OCI-M2 (cell line): ENCODE data around the gene EPN1.

Source experiments
- DNase-seq: peaks from one replicate; lab custom pipeline; 2025; ENCODE audit not compliant: unreplicated experiment; lab: John Stamatoyannopoulos, UW

The EPN1 gene

DNA sequence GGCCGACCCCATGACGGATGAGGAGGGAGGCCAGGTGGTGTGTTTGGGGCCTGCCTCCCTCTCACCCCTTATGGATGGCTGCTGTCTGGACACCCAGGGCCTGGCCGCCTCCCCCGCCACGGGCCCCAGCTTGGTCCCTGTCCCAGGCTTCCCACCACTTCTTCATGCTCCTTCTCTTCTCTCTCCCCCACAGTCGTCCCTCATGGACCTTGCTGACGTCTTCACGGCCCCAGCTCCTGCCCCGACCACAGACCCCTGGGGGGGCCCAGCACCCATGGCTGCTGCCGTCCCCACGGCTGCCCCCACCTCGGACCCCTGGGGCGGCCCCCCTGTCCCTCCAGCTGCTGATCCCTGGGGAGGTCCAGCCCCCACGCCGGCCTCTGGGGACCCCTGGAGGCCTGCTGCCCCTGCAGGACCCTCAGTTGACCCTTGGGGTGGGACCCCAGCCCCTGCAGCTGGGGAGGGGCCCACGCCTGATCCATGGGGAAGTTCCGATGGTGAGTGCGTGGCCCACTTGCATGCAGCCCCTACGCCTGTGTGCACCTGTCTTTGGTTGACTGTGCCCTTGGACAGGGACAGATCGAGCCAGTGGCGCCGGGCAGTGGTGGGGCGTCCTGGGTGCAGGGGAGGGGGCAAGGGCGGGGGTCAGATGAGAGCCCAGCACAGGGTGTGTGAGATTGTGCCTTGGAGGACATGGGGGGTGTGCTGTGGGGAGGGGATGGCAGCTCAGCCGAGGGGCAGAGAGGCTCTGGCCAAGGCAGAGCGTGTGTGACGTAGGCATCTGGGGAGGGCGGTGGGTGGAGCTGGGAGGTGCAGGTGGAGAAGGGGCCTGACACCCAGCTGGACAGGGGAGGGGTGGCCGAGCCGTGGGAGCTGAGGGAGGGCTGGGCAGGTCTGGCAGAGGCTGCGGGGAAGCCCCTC, 16.8 kb downstream of the EPN1 start:
- no peak for DNase-seq

- DNase-seq: no peak
Measured at GRCh38 chr19:55692681-55693081, 17.7 kb downstream of the EPN1 start.

DNA sequence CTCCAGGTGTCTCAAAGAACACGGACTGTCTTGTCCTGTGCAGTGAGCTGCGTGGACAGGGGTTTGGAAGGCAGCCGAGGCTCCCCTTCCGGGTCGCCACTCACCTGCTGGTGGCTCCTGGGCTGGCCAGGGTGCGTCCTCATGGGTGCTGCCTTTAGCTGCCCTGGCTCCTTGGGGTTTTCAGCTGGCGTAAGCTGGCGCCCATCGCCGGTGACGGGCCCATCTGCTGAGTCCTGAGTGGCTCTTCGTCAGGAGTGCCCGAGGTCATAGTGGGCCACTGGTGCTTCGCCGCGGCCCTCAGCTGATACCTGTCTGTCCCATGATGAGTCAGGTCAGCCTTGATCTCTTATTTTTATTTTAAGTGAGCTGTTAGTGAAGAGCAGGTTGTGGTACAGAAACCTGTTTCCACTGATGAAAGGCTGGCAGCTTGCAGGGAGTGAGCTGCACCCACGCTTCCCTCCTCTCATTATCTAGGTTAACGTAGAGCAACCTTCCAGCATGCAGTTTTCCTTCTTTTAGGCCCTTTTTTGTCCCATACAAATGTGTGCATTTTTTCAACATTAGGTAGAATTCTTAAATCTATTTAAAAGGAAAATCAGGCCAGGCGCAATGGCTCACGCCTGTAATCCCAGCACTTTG, 18.4 kb downstream of the EPN1 start:
- no peak for DNase-seq

- DNase-seq: no peak
Measured at GRCh38 chr19:55694241-55694655, 19.2 kb downstream of the EPN1 start.

DNA sequence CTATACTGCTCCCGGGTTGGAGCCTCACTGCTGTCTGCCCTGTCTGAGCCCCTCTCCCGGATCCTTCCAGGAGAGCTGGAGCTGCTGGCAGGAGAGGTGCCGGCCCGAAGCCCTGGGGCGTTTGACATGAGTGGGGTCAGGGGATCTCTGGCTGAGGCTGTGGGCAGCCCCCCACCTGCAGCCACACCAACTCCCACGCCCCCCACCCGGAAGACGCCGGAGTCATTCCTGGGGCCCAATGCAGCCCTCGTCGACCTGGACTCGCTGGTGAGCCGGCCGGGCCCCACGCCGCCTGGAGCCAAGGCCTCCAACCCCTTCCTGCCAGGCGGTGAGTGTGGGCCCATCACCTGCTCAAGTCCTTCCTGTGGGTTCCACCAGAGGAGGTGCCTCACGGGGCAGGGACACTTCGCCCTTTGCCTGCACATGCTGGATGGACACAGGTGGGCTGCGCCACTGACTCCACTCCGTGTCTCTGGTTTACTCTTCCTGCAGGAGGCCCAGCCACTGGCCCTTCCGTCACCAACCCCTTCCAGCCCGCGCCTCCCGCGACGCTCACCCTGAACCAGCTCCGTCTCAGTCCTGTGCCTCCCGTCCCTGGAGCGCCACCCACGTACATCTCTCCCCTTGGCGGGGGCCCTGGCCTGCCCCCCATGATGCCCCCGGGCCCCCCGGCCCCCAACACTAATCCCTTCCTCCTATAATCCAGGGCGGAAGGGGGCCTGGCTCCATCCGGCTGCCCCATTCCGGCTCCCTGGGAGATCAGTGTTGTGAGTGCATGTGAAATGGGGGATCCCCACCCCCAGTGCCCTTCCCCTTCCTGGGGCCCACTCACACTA, 19.8 kb downstream of the EPN1 start:
- DNase-seq: no peak

DNA sequence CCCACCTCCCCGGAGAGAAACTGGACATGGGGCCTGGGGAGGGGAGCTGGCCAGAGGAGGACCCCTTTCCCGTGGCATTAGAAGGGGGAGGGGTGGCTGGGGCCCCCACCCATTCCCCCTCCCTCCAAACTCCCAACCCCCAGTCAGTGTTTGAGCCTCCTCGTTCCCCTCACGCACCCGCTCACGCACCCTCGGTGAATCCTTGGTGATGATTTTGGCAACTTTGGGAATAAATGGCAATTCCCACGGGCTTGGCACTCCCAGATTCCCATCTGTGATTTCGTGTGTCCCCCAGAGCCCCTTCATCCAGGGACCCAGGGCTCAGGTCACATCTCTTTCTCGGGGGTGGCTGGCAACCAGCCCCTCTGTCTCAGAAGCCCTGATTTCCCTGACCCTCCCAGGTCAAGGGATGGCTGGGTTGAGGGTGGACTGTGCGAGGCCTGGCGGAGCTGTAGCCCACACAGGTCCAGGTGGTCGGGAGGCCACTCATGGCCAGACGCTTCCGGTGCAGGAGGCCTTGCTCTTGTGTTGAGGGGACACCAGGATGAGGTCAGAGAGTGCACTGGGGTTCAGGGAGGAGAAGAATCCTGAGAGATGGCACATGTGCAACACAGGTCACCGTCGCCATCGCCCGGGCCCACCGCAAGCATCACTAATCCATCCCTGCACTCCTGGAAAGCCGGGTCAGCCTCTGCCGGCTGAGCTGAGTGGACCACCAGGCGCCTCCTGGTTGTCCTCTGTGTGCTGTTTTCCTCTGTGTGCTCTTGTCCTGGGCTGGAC, 20.7 kb downstream of the EPN1 start:
- no peak for DNase-seq

- DNase-seq: no peak
Measured at GRCh38 chr19:55696301-55697068, 21.5 kb downstream of the EPN1 start.

DNA sequence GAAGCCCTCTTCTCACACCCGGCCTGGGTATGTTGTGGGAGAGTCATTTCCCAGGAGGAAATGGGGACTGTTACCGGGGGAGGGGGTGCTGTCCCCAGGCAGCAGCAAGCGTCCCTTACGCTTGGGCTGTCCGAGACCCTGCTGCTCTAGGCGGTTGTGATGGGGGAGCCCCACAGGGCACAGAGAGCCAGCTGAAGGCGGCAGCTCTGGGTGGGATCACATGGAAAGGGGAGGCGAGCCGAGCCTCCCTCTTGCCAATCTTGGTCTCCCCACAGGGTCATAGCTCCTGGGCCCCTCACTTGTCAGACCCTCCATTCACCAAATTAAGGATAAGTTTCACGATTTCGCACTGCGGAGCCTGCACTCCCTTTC, 22.0 kb downstream of the EPN1 start:
- no peak for DNase-seq

DNA sequence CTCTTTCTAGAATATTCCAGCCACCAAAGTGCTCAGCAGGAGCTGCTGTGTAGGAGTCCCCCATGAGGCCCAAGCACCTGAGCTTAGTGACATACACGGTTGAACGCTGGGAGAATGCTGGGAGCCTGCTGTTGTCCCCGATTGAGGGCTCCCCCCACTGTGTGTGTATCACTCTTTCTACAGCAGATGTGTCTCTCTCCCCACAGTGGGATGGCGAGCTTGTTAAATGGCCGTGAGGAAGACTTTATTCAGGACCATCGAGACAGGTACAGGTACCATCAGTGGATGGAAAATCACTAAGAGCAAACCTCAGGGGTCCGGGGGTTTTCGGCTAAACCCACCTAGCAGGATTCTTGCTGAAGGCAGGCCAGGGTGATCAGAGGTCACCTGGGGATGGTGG, 22.7 kb downstream of the EPN1 start:
- no peak for DNase-seq

GRCh38 chr19:55698256-55698655, 23.2 kb downstream of the EPN1 start:
- no peak for DNase-seq

DNA sequence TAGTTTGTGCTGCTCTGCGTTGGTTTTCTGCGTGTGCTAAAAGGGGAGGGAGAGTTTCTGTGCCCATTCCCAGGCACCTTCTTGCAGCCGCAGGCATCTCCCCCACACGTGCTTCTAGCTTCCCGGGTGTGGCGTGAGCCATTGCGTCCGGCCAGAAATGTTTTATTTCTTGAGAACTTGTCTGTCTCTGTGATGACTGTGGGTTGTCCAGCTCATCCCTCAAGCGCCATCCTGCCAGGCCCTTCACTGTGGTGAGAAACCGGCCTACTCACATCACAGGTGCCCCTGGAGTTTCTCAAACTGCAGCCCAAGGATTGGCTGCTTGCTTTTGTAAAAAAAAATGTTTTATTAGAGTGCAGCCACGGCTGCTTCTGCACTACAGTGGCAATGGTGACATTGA, 24.2 kb downstream of the EPN1 start:
- no peak for DNase-seq

DNA sequence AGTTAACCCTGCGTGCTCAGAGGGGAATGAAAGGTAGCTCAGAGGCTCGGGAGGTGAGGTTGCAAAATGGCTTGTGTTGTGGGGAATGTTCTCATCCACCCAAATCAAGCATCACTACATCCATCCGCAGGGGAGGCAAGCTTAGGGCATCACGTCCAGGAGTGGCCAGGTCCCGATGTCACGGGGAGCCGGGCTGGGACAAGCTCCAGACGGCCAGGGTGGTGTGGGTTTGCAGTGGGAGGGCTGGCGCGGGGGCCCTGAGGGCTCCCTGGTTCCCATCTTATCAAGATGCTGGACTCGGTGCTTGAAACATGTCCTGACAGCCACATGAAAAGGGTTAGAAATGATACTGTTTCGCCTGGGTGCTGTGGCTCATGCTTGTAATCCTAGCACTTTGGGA, 25.8 kb downstream of the EPN1 start:
- no peak for DNase-seq

DNA sequence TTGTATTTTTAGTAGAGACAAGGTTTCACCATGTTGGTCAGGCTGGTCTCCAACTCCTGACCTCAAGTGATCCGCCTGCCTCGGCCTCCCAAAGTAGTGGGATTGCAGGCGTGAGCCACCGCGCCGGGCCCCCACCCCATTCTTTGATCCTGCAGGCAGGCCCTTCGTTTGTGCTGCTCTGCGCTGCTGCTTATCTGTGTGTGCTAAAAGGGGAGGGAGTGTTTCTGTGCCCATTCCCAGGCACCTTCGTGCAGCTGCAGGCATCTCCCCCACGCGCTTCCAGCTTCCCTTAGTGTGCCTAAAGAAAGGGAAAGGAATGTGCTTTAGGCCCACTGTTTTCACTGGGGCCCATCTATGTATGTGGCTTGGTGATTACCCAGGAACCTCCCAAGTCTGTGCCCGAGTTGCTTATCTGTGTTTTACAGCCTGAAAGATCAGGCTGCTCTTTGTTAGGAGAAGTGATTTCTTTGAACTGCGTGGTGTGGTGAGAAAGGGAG, 27.2 kb downstream of the EPN1 start:
- no peak for DNase-seq

- no peak for DNase-seq
Measured at GRCh38 chr19:55703790-55704215, 28.8 kb downstream of the EPN1 start.

DNA sequence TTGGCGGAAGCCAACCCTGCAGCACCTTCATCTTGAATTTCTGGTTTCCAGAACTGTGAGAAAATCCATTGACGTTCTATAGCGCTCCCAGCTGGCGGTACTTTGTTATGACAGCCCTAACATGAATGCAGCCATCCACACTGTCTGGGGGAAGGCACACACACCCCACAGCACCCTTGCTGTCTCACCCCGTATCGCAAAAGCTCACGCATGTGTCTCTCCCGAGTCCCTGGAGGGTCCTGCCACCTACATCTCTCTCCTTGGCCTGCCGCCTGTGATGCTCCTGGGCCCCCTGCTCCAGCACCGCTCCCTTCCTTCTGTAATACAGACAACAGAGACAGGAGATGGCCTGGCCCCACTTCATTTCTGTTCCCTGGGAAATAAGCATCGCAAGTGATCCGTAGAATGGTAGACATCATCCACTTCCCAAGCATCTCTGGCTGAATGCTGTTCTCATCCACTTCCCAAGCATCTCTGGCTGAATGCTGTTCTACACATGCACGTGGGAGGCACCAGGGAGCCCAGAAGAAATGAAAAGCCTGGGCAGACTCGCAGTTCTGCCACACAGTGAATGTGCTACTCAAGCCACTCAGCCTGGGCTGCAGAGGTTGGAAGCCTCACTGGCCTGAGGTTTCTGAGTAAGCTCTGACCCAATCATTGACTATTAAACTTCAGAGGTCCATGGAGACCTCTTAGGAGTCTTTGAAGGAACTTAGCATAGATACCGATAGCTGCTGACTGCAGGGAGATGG, 29.6 kb downstream of the EPN1 start:
- DNase-seq: no peak

DNA sequence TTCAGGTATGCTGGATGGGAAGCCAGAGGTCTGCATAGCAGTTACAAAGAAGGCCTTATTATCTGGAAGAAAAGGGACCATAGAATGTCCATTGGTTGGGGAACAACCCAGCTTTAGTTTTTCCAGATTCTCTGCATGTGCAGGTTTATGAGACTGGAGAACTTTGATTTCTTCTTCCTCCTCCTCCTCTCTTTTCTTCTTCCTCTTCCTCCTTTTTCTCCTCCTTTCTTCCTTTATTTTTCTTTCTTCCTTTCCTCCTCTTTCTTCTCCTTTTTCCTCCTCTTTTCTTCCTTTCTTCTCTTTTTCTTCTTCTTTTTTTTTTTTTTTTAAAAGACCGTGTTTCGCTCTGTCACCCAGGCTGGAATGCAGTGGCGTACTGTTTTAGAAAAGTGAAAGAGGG, 30.9 kb downstream of the EPN1 start:
- DNase-seq: no peak

DNA sequence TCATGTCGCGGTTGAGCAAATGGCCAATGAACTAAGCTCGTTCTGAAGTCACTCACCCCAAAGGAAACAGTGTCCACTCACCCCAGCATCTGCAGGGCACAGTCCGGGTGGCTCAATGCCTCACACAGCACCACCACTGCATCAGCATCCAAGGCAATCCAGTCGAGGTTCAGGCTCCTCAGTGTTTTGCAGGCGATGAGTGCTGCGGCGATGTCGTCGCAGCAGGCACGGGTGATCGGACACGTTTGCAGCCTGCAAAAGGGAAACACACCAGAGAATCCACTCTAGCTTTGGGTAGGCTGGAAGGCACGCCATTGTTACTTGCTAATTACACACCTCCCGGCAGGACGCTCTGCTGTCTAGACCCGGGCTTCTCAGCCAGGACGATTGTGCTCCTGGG, 36.7 kb downstream of the EPN1 start:
- no peak for DNase-seq

DNA sequence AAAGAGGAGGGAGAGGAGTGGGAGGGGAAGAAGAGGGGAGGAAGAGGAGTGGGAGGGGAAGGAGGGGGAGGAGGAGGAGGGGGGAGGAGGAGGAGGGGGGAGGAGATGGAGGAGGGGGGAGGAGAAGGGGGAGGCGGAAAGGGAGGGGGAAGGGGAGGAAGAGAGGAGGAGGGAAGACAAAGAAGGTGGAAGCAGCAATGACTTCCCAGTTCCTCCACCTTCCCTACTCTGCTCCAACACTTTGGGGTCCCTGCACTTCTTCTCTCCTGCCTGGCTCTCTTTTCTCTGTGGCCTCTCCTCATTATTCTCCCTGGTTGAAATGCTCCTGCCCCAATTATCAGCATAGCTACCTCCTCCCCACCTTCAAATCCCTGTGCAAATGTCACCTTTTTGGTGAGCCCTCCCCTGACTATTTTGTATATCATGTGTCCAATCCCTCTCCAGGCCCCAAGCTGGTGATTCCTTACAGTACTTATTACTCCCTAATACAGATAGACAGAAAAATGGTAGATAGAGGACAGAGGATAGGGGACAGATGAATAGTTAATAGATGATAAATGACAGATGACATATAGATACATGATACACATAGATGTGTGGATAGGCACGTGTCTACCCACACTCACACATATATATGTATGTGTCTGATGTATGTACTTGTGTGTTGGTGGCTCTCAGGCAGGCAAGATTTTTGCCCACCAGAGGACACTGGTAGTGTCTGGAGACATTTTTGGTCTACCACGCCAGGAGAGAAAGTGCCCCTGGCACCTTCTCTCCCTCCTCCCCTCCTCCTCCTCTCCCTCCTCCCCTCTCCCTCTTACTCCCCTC, 38.0 kb downstream of the EPN1 start:
- DNase-seq: no peak
